Neural progenitor cell (in vitro differentiated cells): Measurements from ENCODE around the gene MROH8. TPM values are rescaled to one million over a fixed set of nuclear protein-coding genes. Genes with fewer than 3 reads are reported as not detected.

Experiments used
- DNase-seq: peaks from one replicate; pipeline ENCODE4 v3.0.0-alpha.2; 2016; ENCODE audit warnings: low spot score
- H2AFZ ChIP-seq: fragments of 200-600 bp; sonication (generic); replicated peaks from 2 replicates; pipeline ENCODE4 v1.6.1; 2016; ENCODE audit warnings: antibody characterized with exemption
- H3F3A ChIP-seq: fragments of 200-600 bp; sonication (generic); 2 replicates; pipeline ENCODE4 v1.6.1; 2016; ENCODE audit warnings: antibody characterized with exemption, low read depth
- H3K27ac ChIP-seq: fragments of 200-600 bp; sonication (generic); 2 replicates; pipeline ENCODE4 v1.5.1; 2016; ENCODE audit warnings: mild to moderate bottlenecking
- H3K27me3 ChIP-seq: fragments of 200-600 bp; sonication (generic); 2 replicates; pipeline ENCODE4 v1.6.1; 2016; ENCODE audit warnings: mild to moderate bottlenecking, moderate library complexity
- H3K36me3 ChIP-seq: fragments of 200-600 bp; sonication (generic); 2 replicates; pipeline ENCODE4 v1.5.1; 2016
- H3K4me1 ChIP-seq: fragments of 200-600 bp; sonication (generic); 2 replicates; pipeline ENCODE4 v1.6.1; 2016; ENCODE audit warnings: mixed run types
- H3K4me2 ChIP-seq: fragments of 200-600 bp; sonication (generic); 2 replicates; pipeline ENCODE4 v1.6.1; 2016
- H3K4me3 ChIP-seq: fragments of 200-600 bp; sonication (generic); 2 replicates; pipeline ENCODE4 v1.5.1; 2016
- H3K79me2 ChIP-seq: fragments of 200-600 bp; sonication (generic); 2 replicates; pipeline ENCODE4 v1.6.1; 2016; ENCODE audit warnings: low read depth
- H3K9ac ChIP-seq: fragments of 200-600 bp; sonication (generic); 2 replicates; pipeline ENCODE4 v1.6.1; 2016
- H3K9me3 ChIP-seq: fragments of 200-600 bp; sonication (generic); 2 replicates; pipeline ENCODE4 v1.5.1; 2016; ENCODE audit warnings: low read depth
- H4K20me1 ChIP-seq: fragments of 200-600 bp; sonication (generic); 2 replicates; pipeline ENCODE4 v1.6.1; 2016; ENCODE audit warnings: low read depth
- H3K27ac Mint-ChIP-seq: 3 replicates; pipeline ENCODE4 v1.8.0; 2021; ENCODE audit warnings: mixed read lengths
- H3K27me3 Mint-ChIP-seq: 2 replicates; pipeline ENCODE4 v1.8.0; 2022; ENCODE audit warnings: low read depth, mild to moderate bottlenecking, inconsistent platforms, moderate library complexity, mixed read lengths; ENCODE audit not compliant: insufficient read depth
- H3K36me3 Mint-ChIP-seq: 3 replicates; pipeline ENCODE4 v1.8.0; 2021; ENCODE audit warnings: mixed read lengths
- H3K4me1 Mint-ChIP-seq: 3 replicates; pipeline ENCODE4 v1.8.0; 2021; ENCODE audit warnings: mixed read lengths
- H3K4me3 Mint-ChIP-seq: 3 replicates; pipeline ENCODE4 v1.8.0; 2021; ENCODE audit warnings: mild to moderate bottlenecking, moderate library complexity, mixed read lengths
- H3K9me3 Mint-ChIP-seq: 3 replicates; pipeline ENCODE4 v1.8.0; 2020; ENCODE audit warnings: mixed read lengths
- EZH2 ChIP-seq: fragments of 200-600 bp; sonication (generic); IDR thresholded peaks from 2 replicates; pipeline ENCODE4 v1.6.1; 2017; ENCODE audit warnings: antibody characterized with exemption, mild to moderate bottlenecking, moderate library complexity
- EZH2phosphoT487 ChIP-seq: fragments of 200-600 bp; sonication (generic); IDR thresholded peaks from 2 replicates; pipeline ENCODE4 v1.6.1; 2017; ENCODE audit warnings: antibody characterized with exemption
- total RNA-seq: library from RNA; depleted of rRNA; stranded (reverse); fragments of >200 nt; gene quantifications from 2 replicates; pipeline ENCODE4 v1.2.3, GENCODE V29; 2015; ENCODE audit warnings: low replicate concordance
- TF ChIP-seq, protein P1 (sequence below): fragments of 200-600 bp; sonication (generic); IDR thresholded peaks from 2 replicates; pipeline ENCODE4 v1.5.1; 2017; ENCODE audit warnings: antibody characterized with exemption, mild to moderate bottlenecking

MROH8 gene
- total RNA-seq, 1 donor from 2014 or later: 3.5 TPM

DNA sequence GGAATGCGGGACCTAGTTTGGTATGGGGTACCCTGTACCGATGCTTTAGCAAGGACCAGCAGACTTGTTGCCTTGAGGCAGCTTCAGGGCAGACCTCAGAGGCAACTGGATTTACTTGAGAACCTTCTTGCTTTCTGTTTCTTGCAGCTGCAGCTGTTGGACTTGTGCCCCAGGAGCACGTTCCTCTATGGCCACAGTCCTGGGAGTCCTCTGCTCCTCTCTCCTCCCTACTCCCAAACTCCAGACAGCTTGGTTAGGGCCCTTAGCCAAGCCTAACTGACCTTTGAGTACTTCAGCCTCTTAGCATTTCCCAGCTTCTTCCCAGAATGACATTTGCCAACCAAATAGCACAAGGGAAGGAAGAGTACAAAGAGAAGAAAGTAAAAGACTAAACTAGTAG is 47.5 kb upstream of the MROH8 start:
- H3K27ac Mint-ChIP-seq: no peak overlapping the region
- peak overlapping the region; percentile 96 for H3K27ac ChIP-seq

DNA sequence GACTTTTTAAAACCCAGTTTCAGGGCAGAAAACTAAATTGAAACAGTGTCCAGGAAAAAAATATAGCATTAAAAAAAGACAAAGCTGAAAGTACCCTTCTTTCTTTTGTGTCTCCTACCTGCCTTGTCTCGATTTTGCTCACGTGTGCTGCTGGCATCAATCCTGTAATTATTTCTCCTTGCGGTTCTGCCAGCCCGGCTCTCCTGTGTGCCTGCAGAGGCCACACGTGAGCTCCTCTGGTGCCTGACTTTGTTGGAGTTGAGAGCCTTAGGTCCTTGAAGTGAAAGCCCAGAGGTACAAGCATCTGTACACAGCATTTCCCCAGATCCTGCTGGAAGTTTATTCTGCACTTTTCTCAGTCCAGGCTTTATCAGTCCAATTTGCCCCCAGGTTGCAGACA is 45.8 kb upstream of the MROH8 start:
- DNase-seq: no peak
- Histone ChIP-seq H3K9ac (no peak overlapping the region), H3K4me2 (no peak overlapping the region), H3F3A (peaks cover 52% of the 10 kb centered on the region), H3K4me3 (no peak overlapping the region), H3K79me2 (peaks cover 22% of the 10 kb centered on the region), H3K4me1 (peaks cover 56% of the 10 kb centered on the region), H3K27ac (no peak overlapping the region), H2AFZ (no peak overlapping the region), H4K20me1 (no peaks in the 10 kb centered on the region), H3K36me3 (peaks cover 16% of the 10 kb centered on the region), H3K9me3 (no peaks in the 10 kb centered on the region), H3K27me3 (no peaks in the 10 kb centered on the region)
- Mint-ChIP-seq H3K36me3 (peaks cover 43% of the 10 kb centered on the region), H3K9me3 (no peaks in the 10 kb centered on the region), H3K27me3 (peaks cover 2% of the 10 kb centered on the region), H3K4me3 (no peak overlapping the region), H3K27ac (peak overlapping the region; percentile 38), H3K4me1 (peaks cover 38% of the 10 kb centered on the region)
- TF ChIP-seq EZH2 (no peak), EZH2phosphoT487 (no peak)
- TF ChIP-seq, protein P1, sequence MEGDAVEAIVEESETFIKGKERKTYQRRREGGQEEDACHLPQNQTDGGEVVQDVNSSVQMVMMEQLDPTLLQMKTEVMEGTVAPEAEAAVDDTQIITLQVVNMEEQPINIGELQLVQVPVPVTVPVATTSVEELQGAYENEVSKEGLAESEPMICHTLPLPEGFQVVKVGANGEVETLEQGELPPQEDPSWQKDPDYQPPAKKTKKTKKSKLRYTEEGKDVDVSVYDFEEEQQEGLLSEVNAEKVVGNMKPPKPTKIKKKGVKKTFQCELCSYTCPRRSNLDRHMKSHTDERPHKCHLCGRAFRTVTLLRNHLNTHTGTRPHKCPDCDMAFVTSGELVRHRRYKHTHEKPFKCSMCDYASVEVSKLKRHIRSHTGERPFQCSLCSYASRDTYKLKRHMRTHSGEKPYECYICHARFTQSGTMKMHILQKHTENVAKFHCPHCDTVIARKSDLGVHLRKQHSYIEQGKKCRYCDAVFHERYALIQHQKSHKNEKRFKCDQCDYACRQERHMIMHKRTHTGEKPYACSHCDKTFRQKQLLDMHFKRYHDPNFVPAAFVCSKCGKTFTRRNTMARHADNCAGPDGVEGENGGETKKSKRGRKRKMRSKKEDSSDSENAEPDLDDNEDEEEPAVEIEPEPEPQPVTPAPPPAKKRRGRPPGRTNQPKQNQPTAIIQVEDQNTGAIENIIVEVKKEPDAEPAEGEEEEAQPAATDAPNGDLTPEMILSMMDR: no peak

More for the DNA sequence above, 47.5 kb upstream of the MROH8 start:
- no peaks in the 10 kb centered on the region for H3K27me3 ChIP-seq
- peak overlapping the region; percentile 5 for H3K9ac ChIP-seq
- peaks cover 58% of the 10 kb centered on the region for H3F3A ChIP-seq
- Mint-ChIP-seq H3K4me1 (peaks cover 36% of the 10 kb centered on the region), H3K9me3 (no peaks in the 10 kb centered on the region), H3K4me3 (no peak overlapping the region), H3K36me3 (peaks cover 49% of the 10 kb centered on the region), H3K27me3 (peaks cover 2% of the 10 kb centered on the region)
- no peak overlapping the region for H2AFZ ChIP-seq
- H3K36me3 ChIP-seq: peaks cover 22% of the 10 kb centered on the region
- no peaks in the 10 kb centered on the region for H4K20me1 ChIP-seq
- H3K4me3 ChIP-seq: no peak overlapping the region
- no peaks in the 10 kb centered on the region for H3K9me3 ChIP-seq
- TF ChIP-seq, protein P1: no peak
- TF ChIP-seq EZH2 (no peak), EZH2phosphoT487 (no peak)
- H3K4me1 ChIP-seq: peaks cover 61% of the 10 kb centered on the region
- no peak for DNase-seq
- H3K79me2 ChIP-seq: peaks cover 12% of the 10 kb centered on the region
- H3K4me2 ChIP-seq: peak overlapping the region; percentile 28

DNA sequence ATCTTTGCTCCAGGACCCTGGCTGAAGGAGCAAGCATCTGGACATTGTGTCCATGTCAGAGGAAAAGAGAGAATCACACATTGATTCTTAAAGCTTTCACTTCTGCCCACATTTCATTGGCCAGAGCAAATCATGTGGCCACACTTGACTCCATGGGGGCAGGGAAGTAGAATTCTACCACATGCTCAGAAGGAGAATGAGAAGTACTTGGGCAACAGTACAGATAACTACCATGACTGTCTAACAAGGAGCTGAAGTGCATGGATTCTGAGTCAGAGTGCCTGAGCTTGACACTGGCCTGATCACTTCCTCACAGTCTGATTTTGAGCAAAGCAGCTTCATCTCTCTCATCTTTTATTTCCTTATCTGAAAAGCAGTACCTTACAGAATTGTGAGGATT is 43.7 kb upstream of the MROH8 start:
- H3F3A ChIP-seq: peaks cover 41% of the 10 kb centered on the region
- no peak overlapping the region for H3K27ac ChIP-seq
- no peak overlapping the region for H3K4me2 ChIP-seq
- peaks cover 36% of the 10 kb centered on the region for H3K4me1 ChIP-seq
- Mint-ChIP-seq H3K36me3 (peaks cover 36% of the 10 kb centered on the region), H3K27ac (no peak overlapping the region), H3K27me3 (peaks cover 2% of the 10 kb centered on the region), H3K9me3 (no peaks in the 10 kb centered on the region), H3K4me1 (peaks cover 30% of the 10 kb centered on the region), H3K4me3 (no peak overlapping the region)
- H3K79me2 ChIP-seq: peaks cover 33% of the 10 kb centered on the region
- no peaks in the 10 kb centered on the region for H4K20me1 ChIP-seq
- H2AFZ ChIP-seq: no peak overlapping the region
- H3K27me3 ChIP-seq: no peaks in the 10 kb centered on the region
- H3K9me3 ChIP-seq: no peaks in the 10 kb centered on the region
- H3K36me3 ChIP-seq: peaks cover 21% of the 10 kb centered on the region
- DNase-seq: no peak
- TF ChIP-seq EZH2phosphoT487 (no peak), EZH2 (no peak)
- TF ChIP-seq, protein P1: no peak
- H3K4me3 ChIP-seq: no peak overlapping the region
- H3K9ac ChIP-seq: no peak overlapping the region
